ENCODE data around the gene USP47.

The USP47 gene

GRCh38 chr11:12005061-12005460, 163.3 kb downstream of the USP47 start:
- no peak for DNase-seq (ENCODE audit: low spot score)

GRCh38 chr11:12005476-12005875, 163.7 kb downstream of the USP47 start:
- no peak for DNase-seq (ENCODE audit: low spot score)

- DNase-seq (ENCODE audit: low spot score) = no peak
Observed at GRCh38 chr11:12006552-12007229, 164.9 kb downstream of the USP47 start.

- DNase-seq (ENCODE audit: low spot score) = no peak
Observed at GRCh38 chr11:12007230-12007593, 165.4 kb downstream of the USP47 start.

- DNase-seq (ENCODE audit: low spot score) = no peak
Observed at GRCh38 chr11:12007769-12008737, 166.3 kb downstream of the USP47 start, which contains the start of gene DKK3. DKK3 (minus strand) TSS chr11:12008626; CDS start chr11:12008582, 44 bp downstream.
